Measurements from ENCODE around the gene UFSP2.
"Not testable (repeated sequence)": the region's sequence is repeated elsewhere in the genome, so short reads cannot be mapped to it uniquely, and the experiment has no call there.

UFSP2 gene

DNA sequence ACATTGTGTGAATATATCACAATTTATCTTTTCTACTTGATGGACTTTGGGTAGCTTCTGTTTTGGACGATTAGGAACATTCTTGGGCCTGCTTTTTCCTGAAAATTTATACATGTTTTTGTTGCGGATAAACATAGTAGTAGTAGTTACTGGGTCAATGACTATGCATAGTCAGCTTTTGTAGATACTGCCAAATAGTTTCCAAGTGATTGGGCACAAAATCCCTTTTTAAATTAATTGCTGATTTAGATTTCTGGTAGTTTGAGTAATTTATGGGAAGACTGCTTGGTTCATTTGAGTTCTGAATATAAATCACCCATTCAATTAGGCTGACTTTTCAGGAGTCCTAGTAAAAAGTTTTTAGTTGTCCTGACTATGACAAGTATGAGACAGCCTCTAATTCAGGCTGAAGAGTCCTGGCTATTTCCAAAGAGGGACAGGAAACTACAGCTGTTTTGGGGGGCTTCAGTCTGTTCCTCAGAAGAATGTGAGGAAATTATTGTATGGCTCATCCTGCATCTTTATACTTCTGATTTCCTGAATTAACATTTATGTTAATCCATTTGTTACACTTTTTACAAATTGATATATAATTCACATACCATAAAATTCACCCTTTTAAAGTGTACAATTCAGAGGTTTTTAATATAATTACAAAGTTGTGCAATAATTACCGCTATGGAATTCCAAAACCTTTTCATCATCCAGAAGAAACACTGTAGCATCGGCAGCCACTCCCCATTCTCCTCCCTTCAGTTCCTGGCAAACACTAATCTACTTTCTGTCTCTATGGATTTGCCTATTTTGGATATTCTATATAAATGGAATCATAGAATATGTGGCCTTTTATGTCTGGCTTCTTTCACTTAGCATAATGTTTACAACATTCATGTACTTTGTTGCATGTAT, 44.2 kb downstream of the UFSP2 start:
- DNase-seq: no peak

DNA sequence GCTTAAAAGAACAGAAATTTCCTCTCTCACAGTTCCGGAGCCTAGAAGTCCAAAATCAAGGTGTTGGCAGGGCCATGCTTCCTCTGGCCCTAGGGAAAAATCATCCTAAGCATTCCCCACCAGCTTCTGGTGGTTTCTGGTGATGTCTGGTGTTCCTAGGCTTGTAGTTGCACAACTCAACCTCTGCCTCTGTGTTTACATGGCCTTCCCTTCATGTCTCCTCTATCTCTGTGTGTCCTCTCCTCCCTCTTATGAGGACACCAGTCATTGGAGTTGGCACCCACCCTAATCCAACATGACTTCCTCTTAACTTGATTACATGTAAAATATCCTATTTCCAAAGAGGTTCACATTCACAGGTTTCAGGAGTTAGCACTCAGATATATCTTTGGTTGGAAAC, 45.4 kb downstream of the UFSP2 start:
- DNase-seq: no peak

DNA sequence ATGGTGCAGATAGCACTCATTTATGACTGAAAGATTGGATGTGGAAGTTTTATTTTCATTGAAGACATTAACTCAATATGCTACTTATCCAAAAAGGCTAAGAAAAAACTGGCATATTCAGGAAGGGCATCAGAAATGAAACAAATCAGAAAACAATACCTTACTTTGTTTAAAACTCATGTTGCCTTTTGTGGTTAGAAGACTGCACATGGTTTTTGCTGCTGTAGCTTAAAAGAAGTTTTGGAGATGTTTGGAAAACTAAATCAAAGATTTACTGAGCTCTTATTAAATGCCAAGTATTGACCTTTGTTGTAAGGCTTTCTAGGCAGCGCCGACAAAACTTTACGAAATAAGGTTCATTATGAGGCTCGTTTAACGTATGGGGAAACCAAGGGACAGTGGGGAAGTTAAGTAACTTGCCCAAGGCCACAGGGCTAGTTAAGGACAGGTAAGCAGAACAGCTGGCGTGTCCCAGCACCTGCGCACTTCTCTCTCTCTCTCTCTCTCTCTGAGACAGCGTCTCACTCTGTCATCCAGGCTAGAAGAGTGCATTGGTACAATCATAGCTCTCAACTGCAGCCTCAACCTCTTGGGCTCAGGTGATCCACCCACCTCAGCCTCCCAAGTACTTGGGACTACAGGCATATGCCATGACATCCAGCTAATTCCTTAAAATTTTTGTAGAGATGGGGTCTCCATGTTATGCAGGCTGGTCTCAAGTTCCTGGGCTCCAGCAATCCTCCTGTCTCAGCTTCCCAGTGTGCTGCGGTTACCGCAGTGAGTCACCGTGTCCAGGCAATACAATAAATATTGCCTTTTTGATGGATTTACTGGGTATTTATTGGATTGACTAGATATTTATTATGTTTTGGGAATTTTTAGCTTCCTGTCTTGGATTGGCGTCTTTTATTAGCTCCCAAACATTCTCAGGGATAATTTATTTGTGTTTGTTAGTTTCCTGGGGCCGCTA, 46.2 kb downstream of the UFSP2 start:
- no peak for DNase-seq

DNA sequence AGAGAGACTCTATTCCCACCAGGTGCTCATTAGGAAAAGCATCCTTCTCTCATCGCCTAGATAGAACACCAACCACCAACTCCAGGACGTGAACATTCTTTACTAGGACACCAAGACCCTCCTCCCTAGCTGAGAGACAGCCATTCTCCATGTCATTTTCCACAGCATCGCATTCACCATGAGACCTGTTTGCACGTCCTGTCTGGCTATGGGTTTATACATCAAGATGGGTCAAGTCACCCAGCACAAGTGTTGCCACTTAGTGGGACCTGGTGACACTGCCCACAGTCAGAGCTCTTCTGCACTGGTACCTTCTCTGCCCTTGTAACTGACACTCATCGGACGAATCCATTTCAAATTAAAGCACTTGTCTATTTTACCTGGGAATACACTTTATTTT, 47.5 kb downstream of the UFSP2 start:
- no peak for DNase-seq

DNA sequence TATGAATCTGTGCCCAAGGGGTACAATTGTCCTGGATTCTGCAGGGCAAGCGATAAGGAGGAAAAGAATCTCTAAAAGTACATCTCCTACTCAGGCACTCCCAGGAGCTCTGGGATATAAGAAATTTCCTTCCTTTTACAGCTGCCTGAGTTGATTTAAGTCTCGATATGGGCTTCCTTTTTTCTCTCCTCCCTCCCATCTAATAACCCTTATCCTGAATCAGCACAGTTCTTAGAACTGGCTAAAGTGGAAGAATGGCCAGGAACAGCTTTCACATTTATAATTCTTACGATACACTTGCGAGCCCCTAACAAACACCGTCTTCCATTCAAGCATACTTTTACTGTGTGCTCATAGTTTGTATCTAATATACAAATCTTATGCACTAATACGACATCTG, 51.2 kb downstream of the UFSP2 start:
- DNase-seq: no peak

DNA sequence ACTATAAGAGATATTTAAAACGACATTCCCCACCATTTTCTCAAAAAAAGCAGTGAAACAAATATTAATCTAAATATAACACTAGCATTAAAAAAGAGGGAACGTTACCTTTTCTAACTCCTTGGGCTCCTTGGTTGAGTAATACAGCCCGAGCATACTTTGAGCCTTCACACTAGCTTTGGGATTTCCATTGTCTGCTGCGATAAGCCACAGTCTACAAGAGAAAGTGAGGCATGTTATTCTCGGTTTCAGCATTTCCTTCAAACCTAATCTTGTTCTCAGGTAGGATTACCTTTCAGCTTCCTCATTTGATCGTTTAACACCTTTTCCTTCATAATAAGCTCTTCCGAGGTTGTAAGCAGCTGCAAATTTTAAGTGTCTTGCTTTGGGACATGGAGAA, 51.7 kb downstream of the UFSP2 start:
- no peak for DNase-seq

DNA sequence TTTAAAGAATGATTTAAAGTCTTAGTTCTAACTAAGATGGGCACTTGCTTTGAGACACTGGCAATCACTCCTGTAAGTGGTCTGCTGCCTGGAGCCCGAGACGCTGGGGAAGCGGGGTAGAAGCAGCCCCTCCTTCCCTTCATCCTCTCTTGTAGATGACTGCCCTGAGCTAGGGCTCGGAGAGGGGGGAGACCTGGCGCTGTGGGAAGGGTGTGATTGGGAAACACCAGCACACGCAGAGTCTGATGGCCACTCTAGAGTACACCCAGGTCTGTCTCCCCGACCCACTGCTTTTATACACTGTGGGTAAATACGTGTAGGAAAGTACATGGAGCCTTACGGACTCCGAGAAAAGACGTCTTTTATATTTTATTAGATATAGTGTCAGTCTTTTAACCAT, 54.1 kb downstream of the UFSP2 start:
- no peak for DNase-seq

DNA sequence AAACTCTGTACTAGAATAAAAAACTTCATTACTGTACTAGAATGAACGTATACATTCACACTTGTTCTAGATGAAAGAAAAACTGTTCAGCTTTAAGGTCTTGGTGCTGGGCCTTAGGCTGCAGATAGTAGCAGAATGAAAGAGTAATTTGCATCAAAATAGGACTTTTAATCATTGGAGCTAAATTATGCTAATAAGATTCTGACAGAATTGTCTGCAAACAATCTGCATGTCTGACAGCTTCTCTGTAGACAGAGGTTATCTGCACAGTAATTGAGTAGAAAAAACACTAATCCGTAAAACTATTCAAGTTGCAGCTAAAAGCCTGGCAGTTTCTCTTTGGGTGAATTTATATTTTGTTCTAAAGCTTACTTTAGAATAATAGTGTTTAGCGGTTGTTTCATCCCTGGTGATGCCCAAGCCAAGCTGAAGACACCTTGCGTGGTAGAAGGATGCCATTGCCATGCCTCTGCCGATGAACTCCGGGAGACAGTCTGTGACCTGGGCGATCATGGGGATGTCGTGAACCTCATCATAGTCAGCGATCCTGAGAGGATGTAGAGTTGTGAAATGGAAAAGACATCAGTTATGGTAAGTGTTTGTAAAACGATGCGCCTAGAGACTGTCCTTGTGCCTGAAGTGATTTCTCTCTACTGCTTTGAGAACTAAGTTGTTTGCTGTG, 55.4 kb downstream of the UFSP2 start:
- no peak for DNase-seq

DNA sequence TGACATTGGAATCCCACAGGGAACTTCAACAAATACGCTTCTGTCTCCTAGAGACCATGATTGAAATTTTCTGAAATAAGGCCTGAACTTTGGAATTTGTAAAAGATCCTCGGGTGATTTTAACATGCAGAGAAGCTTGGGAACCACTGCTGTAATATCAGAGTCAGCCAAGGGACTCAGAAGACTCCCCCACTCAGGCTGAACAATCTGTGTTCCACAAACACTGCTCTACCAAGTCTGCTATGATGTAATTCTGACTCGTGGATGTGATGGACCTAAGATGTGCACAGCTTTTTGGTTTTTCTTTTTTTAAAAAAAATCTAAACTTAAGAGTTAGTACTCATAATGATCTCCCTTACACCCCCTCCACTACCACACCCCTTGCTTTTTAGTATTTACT, 56.0 kb downstream of the UFSP2 start:
- DNase-seq: no peak

DNA sequence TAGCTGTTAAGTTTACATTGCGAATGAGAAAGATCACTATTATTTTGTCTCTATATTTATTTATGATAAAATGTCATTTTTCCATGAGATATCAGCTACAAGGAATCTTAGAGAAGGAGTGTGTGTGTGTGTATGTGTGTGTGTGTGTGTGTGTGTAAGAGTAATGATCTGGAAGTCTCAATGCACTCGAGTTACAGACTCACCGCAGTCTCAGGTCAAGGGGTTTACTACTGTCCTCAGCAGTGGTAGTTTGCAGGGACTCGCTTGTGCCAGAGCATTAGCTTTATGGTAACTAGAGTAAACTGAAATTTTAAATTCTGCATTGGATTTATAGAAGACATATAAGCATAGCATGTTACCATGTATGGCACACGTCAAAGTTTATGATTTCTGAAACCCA, 60.9 kb downstream of the UFSP2 start:
- no peak for DNase-seq

DNA sequence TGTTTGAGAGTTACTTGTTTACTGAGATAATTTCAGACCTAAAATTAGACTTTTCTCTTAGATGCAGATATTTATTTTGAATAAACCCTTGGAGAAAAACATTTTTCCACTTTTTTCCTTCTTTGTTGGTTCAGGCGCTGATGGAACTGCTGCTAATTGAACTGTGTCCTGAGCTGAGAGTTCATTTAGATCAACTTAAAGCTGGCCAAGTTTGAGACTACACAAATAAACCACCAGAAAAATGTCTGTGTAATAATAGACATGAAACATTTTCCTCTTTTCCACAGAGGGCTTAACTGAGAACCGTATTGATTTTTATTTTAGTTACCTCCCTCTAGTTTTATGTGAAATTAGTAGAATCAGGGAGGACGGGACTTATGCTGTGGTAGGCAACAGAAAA, 62.5 kb downstream of the UFSP2 start:
- DNase-seq: no peak

DNA sequence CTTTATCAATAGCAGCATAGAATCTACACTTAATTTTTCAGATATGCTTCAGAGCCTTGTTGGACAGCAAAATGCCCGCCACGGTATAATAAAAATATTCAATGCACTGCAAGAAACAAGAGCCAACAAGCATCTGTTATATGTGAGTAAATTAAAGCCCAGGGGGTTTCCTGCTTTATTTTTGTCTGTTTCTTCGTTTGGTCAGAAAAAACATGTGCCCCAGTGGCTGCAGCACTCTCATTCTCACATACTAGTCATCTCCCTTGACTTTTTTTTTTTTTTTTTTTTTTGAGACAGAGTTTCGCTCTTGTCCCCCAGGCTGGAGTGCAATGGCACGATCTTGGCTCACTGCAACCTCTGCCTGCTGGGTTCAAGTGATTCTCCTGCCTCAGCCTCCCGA, 63.2 kb downstream of the UFSP2 start:
- not testable (repeated sequence) for DNase-seq

DNA sequence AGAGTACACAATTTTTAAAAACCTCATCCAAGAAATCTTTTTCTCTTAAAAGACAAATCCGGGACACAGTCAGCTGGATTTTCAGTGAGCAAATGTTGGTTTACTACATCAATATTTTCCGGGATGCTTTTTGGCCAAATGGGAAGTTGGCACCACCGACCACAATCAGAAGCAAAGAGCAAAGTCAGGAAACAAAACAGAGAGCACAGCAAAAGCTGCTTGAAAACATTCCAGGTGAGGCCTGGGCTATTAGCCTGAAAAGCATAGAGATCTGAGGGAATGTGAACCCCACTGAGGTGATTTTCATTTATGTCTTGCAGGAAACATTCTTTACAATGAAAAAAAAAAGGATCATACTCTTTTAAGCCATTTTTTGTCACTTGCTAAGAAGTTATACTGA, 63.9 kb downstream of the UFSP2 start:
- no peak for DNase-seq

DNA sequence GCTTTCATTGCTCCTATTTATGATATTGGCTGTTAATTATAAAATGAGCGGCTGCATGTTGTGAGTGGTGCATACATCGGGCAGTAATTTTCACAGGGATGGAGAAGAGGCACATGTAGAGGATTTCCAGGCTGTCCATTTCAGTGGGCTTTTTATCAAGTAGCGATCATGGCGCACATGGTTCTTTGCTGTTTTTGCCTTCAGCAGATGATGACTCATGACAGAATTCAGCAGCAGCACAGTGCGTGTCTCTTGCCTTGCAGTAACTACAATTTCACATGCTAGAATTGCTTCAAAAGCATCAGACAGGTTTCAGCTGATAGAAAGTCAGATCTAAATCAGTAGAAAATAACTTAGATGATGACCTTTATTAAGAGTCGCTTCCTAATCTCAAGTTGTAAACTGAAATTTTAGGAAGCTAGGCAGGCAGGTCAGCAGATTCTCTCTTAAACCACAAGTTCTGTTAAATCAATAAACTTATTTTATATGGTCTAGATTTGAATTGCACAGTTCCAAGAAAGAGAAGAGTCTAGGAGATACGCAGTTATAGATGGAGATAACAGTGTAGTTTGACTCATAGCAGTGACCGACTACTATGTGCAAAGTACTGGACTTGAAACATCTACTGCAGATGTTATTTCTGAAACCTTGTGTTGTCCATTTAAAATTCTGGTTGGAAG, 65.9 kb downstream of the UFSP2 start:
- no peak for DNase-seq

DNA sequence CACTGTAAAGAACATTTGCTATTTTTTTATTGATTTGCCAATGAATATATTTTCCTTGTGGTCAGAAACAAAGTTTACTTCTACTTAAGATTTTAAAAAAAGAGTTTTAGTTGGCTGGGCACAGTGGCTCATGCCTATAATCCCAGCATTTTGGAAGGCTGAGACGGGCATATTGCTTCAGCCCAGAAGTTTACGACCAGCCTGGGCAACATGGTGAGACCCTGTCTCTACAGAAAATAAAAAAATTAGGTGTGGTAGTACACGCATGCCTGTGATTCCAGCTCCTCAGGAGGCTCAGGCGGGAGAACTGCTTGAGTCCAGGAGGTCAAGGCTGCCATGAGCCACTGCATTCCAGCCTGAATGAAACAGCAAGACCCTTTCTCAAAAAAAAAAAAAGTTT, 66.8 kb downstream of the UFSP2 start:
- DNase-seq: no peak

DNA sequence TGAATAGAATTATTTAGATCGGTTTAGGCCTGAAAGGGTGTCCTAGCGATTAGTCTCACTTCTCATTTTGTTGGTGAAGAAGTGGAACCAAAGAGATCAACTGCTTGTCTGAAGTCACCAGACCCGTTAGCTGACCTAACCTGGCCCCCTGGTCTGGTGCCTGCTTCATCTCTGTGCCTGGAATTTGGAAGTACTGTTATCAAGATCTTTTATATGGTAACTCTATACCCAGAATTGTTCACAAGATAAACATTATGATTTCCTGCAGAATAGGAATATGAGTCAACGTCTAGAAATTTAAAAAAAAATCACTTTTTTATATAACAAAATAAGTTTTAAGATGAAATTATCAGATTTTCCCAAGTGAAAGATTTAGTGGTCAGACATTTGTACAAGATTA, 67.2 kb downstream of the UFSP2 start:
- DNase-seq: no peak

DNA sequence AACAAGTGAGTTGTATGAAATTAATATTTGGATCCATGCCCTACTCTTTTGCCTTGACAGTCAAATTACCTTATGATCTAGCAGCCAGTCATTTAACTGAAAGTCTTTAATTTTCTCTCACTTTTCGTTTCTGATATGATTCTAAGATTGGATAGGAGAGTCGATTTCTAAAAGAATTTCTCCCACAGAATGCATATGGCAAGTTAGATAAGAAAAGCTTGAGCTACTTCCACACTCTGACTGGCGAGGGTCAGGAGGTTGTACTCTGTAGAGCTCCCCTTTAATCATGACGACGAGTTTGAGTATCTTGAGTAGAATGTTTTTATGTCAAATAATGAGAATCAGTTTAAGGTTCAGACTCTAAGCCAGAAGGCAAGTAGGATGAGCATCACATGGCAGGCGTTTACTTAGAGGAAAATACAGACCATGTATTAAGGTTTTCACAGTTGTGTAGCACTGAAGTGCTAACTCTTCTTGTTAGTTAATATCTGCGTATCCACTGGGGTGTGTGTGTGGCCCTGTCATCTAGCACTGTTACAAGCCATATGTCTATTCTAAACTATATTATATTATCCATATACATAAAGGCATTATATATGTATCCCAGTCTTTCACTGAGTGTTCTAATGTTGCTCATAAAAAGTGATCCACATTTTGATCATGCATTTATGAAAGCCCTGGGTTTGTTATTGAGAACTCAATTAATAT, 67.9 kb downstream of the UFSP2 start:
- DNase-seq: no peak

DNA sequence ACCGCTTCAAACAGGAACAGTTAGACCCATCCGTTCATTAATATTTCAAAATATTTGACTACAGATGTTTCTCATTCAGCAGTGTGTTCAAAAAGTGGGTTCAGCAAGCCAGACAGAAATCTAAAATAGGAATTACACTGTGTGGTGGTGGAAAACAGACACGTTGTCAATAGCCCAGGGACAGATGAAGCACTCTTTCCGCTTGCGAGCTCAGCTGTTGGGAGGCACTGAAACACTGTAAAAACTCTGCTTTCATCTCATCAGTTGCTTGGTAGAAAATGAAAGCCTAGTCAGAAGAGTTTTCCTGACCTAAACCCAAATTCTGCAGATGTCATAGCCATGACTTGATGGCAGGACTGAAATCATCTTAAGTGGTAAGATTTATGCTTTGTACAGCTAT, 68.6 kb downstream of the UFSP2 start:
- DNase-seq: no peak

DNA sequence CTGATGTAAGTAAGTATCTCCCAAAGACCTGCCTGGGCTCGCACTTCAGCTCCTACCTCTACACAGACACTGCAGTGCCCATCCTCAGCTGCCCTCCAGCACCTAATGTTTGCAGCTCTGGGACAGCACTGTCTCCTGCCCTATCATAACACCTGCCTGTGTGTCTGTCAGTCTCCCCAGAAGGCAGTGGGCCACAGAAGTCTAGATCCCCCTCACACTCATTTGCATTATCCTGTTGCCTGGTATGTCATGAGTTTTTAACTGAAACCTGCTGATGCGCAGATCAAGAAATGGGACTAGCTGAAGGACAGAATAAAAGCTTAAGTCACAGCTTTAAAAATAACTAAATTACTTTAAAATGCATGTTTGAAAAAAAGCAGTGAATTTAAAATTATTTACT, 73.0 kb downstream of the UFSP2 start:
- DNase-seq: no peak

DNA sequence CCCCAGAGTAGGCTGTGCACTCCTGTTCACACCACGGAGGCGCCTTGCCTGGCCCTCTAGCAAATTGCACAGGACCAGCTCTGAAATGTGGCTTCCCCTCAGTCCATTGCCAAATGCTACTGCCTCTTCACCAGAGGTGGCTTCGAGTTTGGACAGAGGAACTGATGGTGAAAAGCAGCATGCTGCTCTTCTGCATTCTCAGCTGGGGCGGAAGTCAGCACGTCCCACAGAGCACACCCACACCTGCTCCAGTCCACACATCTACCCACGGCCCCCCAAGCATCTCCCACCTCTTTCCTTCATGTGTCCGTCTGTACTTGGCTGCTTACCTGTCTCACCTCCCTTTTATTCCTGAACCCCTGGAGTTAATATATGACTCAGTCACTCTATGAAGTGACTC, 73.6 kb downstream of the UFSP2 start:
- no peak for DNase-seq

DNA sequence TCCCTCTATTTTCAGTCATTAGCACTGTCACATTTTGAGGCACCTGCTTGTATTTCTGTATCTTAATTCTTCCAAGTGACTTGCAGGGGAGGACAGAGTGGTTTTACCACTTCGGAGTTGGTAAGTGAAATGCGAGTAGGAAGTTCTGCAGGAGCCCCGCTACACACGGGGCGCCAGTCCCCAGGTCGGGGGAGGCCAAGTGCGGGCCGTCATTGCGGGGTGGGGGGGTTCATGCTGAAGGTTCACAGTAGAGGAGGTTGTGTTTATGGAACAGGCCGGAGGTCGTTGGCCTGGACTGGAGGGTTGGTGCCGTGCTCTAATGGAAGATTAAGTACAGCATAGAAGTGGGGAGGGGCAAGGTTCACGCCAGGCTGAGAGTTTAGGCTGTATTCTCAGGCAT, 74.1 kb downstream of the UFSP2 start:
- DNase-seq: no peak
